ENCODE results near the gene ZSWIM8.

GRCh38 chr10:73848821-73849489 is 63.5 kb downstream of the ZSWIM8 start:
- no peak for TF ChIP-seq CEBPB (IDR thresholded peaks at IDR 0.05)
- no peak for TF ChIP-seq TAF1 (IDR thresholded peaks at IDR 0.05; ENCODE audit: low read depth)
- 0 out of 2 replicates have a peak, but pooled peaks have one; percentile 22 for TF ChIP-seq MAX (IDR thresholded peaks at IDR 0.05)
